SH-SY5Y (cell line): Measurements from ENCODE around the gene MRPL37.

ENCODE experiments used
- GATA2 ChIP-seq: IDR thresholded peaks from 2 replicates; pipeline ENCODE4 v1.6.1; 2011; ENCODE audit warnings: mild to moderate bottlenecking, low read depth, low read length
- GATA3 ChIP-seq: IDR thresholded peaks from 2 replicates; pipeline ENCODE4 v1.6.1; 2011; ENCODE audit warnings: low read depth, mild to moderate bottlenecking, low read length, moderate library complexity

DNA sequence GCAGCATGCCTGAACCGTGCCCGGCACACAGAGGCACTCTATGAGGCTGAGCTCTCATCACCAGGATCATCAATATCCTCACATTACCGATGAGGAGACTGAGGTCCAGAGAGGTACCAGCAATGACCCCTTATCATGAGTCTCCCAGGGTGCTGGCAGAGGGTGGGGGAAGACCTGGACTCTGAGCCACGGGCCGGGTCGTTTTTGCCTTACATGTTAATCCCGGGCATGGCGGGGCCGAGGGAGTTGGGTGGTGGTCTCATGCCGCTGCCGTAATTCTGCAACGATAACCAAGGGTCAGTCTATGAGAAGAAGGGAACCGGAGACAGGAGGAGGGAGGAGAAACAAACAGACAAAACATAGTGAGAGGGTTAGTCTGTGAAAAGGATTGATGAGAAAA, 43.1 kb downstream of the MRPL37 start:
- TF ChIP-seq GATA2 (no peak), GATA3 (no peak)
